DOHH2 (cell line): ENCODE measurements around the gene TASP1.

Experiments used
- H3F3A ChIP-seq: fragments of 200-600 bp; sonication (generic), shearing (Covaris generic); 2 replicates; pipeline ENCODE4 v1.6.0; 2016; ENCODE audit warnings: antibody characterized with exemption, mild to moderate bottlenecking; ENCODE audit not compliant: control insufficient read depth, insufficient read depth
- H3K27ac ChIP-seq: fragments of 200-600 bp; sonication (generic); 2 replicates; pipeline ENCODE4 v1.5.1; 2014; ENCODE audit warnings: low read depth, mild to moderate bottlenecking, low read length, moderate library complexity
- H3K27me3 ChIP-seq: fragments of 200-600 bp; sonication (generic); 2 replicates; pipeline ENCODE4 v1.6.1; 2014; ENCODE audit warnings: mild to moderate bottlenecking, low read length, mixed read lengths; ENCODE audit not compliant: control insufficient read depth
- H3K36me3 ChIP-seq: fragments of 200-600 bp; sonication (generic); 2 replicates; pipeline ENCODE4 v1.6.1; 2014; ENCODE audit warnings: mild to moderate bottlenecking, low read length, moderate library complexity, mixed read lengths; ENCODE audit not compliant: control insufficient read depth
- H3K4me1 ChIP-seq: fragments of 200-600 bp; sonication (generic); 2 replicates; pipeline ENCODE4 v1.6.1; 2014; ENCODE audit warnings: mild to moderate bottlenecking, low read length, mixed read lengths; ENCODE audit not compliant: control insufficient read depth
- H3K4me2 ChIP-seq: fragments of 200-600 bp; sonication (generic); 2 replicates; pipeline ENCODE4 v1.6.0; 2014; ENCODE audit warnings: mild to moderate bottlenecking, low read length, moderate library complexity
- H3K4me3 ChIP-seq: fragments of 200-600 bp; sonication (generic); 2 replicates; pipeline ENCODE4 v1.5.1; 2014; ENCODE audit warnings: mild to moderate bottlenecking, low read length, mixed read lengths
- H3K79me2 ChIP-seq: fragments of 200-600 bp; sonication (generic); 2 replicates; pipeline ENCODE4 v1.6.1; 2014; ENCODE audit warnings: mild to moderate bottlenecking, low read length, mixed read lengths; ENCODE audit not compliant: control insufficient read depth
- H3K9me2 ChIP-seq: fragments of 200-600 bp; sonication (generic); replicated peaks from 2 replicates; pipeline ENCODE4 v1.6.1; 2014; ENCODE audit warnings: mild to moderate bottlenecking, low read length, mixed read lengths; ENCODE audit not compliant: control insufficient read depth
- H3K9me3 ChIP-seq: fragments of 200-600 bp; sonication (generic); 2 replicates; pipeline ENCODE4 v1.6.1; 2014; ENCODE audit warnings: antibody characterized with exemption, low read length, mixed read lengths; ENCODE audit not compliant: control insufficient read depth, insufficient read depth
- H4K20me1 ChIP-seq: fragments of 200-600 bp; sonication (generic); 2 replicates; pipeline ENCODE4 v1.6.0; 2014; ENCODE audit warnings: low read depth, mild to moderate bottlenecking, antibody characterized with exemption, low read length, moderate library complexity; ENCODE audit not compliant: control insufficient read depth, insufficient read depth
- EZH2phosphoT487 ChIP-seq: fragments of 200-600 bp; sonication (generic); IDR thresholded peaks from 2 replicates; pipeline ENCODE4 v1.6.1; 2017; ENCODE audit warnings: borderline replicate concordance, mild to moderate bottlenecking, antibody characterized with exemption, low read length, moderate library complexity, mixed read lengths
- TF ChIP-seq, protein P1 (sequence below): fragments of 200-600 bp; sonication (generic); IDR thresholded peaks from one replicate; pipeline ENCODE4 v1.5.1; 2014; ENCODE audit warnings: antibody characterized with exemption, mild to moderate bottlenecking, low read depth, low read length; ENCODE audit not compliant: poor library complexity, severe bottlenecking

TASP1 gene

GRCh38 chr20:13355941-13356486 is 282.7 kb downstream of the TASP1 start:
- Histone ChIP-seq H3K4me1 (no peaks in the 10 kb centered on the region), H3K9me2 (no peaks in the 10 kb centered on the region), H3K36me3 (no peaks in the 10 kb centered on the region), H3K4me2 (no peak overlapping the region), H3K27me3 (no peaks in the 10 kb centered on the region), H3K27ac (no peak overlapping the region), H3K4me3 (no peak overlapping the region), H3F3A (no peaks in the 10 kb centered on the region), H3K9me3 (no peaks in the 10 kb centered on the region), H4K20me1 (no peaks in the 10 kb centered on the region), H3K79me2 (no peaks in the 10 kb centered on the region)
- TF ChIP-seq, protein P1, sequence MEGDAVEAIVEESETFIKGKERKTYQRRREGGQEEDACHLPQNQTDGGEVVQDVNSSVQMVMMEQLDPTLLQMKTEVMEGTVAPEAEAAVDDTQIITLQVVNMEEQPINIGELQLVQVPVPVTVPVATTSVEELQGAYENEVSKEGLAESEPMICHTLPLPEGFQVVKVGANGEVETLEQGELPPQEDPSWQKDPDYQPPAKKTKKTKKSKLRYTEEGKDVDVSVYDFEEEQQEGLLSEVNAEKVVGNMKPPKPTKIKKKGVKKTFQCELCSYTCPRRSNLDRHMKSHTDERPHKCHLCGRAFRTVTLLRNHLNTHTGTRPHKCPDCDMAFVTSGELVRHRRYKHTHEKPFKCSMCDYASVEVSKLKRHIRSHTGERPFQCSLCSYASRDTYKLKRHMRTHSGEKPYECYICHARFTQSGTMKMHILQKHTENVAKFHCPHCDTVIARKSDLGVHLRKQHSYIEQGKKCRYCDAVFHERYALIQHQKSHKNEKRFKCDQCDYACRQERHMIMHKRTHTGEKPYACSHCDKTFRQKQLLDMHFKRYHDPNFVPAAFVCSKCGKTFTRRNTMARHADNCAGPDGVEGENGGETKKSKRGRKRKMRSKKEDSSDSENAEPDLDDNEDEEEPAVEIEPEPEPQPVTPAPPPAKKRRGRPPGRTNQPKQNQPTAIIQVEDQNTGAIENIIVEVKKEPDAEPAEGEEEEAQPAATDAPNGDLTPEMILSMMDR, result no peak
- no peak for TF ChIP-seq EZH2phosphoT487

DNA sequence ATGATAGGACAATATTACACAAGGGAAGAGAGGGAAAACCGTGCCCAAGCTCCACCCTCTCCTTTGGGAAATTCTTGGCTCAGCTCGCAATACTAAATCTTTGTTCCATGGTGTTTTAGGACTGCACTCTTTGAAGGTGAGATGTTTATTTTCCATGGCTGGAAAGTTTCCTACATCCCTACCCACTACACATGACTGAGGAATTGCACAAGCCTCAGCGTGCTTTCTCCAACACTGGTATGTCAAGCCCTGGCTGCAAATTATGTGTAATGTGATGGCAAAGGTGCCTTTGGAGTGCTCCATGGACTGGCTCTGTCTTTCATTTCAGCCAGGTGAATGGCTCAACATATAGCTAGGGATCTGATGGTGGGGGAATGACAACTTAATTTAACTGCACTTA is 283.3 kb downstream of the TASP1 start:
- H3K9me3 ChIP-seq, result no peaks in the 10 kb centered on the region
- no peak for TF ChIP-seq EZH2phosphoT487
- TF ChIP-seq, protein P1, result no peak

GRCh38 chr20:13353261-13353945 is 285.3 kb downstream of the TASP1 start:
- Histone ChIP-seq H3K36me3 (no peaks in the 10 kb centered on the region), H3K4me3 (no peak overlapping the region), H3K4me2 (no peak overlapping the region), H3K27ac (no peak overlapping the region), H3K79me2 (no peaks in the 10 kb centered on the region), H3K27me3 (no peaks in the 10 kb centered on the region), H3K9me3 (no peaks in the 10 kb centered on the region), H3K9me2 (no peaks in the 10 kb centered on the region), H3F3A (no peaks in the 10 kb centered on the region), H3K4me1 (no peaks in the 10 kb centered on the region), H4K20me1 (no peaks in the 10 kb centered on the region)
- TF ChIP-seq EZH2phosphoT487, result no peak
- TF ChIP-seq, protein P1, result no peak

More for the DNA sequence above, 283.3 kb downstream of the TASP1 start:
- Histone ChIP-seq H3K4me3 (no peak overlapping the region), H3F3A (no peaks in the 10 kb centered on the region), H3K27me3 (no peaks in the 10 kb centered on the region), H3K27ac (no peak overlapping the region), H3K36me3 (no peaks in the 10 kb centered on the region), H4K20me1 (no peaks in the 10 kb centered on the region), H3K4me2 (no peak overlapping the region), H3K79me2 (no peaks in the 10 kb centered on the region), H3K4me1 (no peaks in the 10 kb centered on the region), H3K9me2 (no peaks in the 10 kb centered on the region)
